SIG-M5 (cell line): ENCODE measurements around the gene RNF115.
"Not testable (repeated sequence)": the region's sequence is repeated elsewhere in the genome, so short reads cannot be mapped to it uniquely, and the experiment has no call there.

ENCODE experiments used
- DNase-seq: peaks from one replicate; lab custom pipeline; 2025; lab: John Stamatoyannopoulos, UW

RNF115 gene

GRCh38 chr1:145730467-145730866, 93.4 kb downstream of the RNF115 start:
- DNase-seq = no peak

GRCh38 chr1:145729666-145730436, 94.0 kb downstream of the RNF115 start:
- DNase-seq = no peak

- no peak for DNase-seq
Observed at GRCh38 chr1:145729196-145729595, 94.7 kb downstream of the RNF115 start.

- not testable (repeated sequence) for DNase-seq
Observed at GRCh38 chr1:145726193-145726592, 97.7 kb downstream of the RNF115 start.

GRCh38 chr1:145720878-145721671, 102.8 kb downstream of the RNF115 start:
- DNase-seq = no peak

GRCh38 chr1:145720556-145720877, 103.4 kb downstream of the RNF115 start:
- DNase-seq = no peak

- no peak for DNase-seq
Observed at GRCh38 chr1:145719230-145720079, 104.4 kb downstream of the RNF115 start, which contains the start of gene CD160. Gene CD160, plus strand, starts transcription at chr1:145719499. Its CDS starts 8,829 bp downstream, at chr1:145728328.

GRCh38 chr1:145718465-145718864, 105.4 kb downstream of the RNF115 start:
- not testable (repeated sequence) for DNase-seq

GRCh38 chr1:145717833-145718232, 106.1 kb downstream of the RNF115 start:
- no peak for DNase-seq

GRCh38 chr1:145716641-145717345, 107.1 kb downstream of the RNF115 start:
- DNase-seq = no peak

GRCh38 chr1:145714524-145715111, 109.3 kb downstream of the RNF115 start:
- no peak for DNase-seq

- no peak for DNase-seq
Observed at GRCh38 chr1:145711213-145711651, 112.7 kb downstream of the RNF115 start.

- DNase-seq = no peak
Observed at GRCh38 chr1:145710291-145711027, 113.4 kb downstream of the RNF115 start.

- DNase-seq = no peak
Observed at GRCh38 chr1:145708063-145708462, 115.8 kb downstream of the RNF115 start.

GRCh38 chr1:145707183-145707867, 116.6 kb downstream of the RNF115 start, which contains the start of gene PDZK1:
Gene PDZK1, minus strand, starts transcription at chr1:145707368. Its CDS starts 19,347 bp downstream, at chr1:145688021.
- DNase-seq = no peak

- no peak for DNase-seq
Observed at GRCh38 chr1:145706086-145706664, 117.7 kb downstream of the RNF115 start.

- no peak for DNase-seq
Observed at GRCh38 chr1:145705622-145706021, 118.3 kb downstream of the RNF115 start.

- no peak for DNase-seq
Observed at GRCh38 chr1:145702826-145703225, 121.1 kb downstream of the RNF115 start.

- DNase-seq = no peak
Observed at GRCh38 chr1:145702052-145702451, 121.8 kb downstream of the RNF115 start.
